GM13977 (cell line): ENCODE results near the gene XIRP1.

Experiments
- DNase-seq: peaks from one replicate; pipeline ENCODE4 v3.0.0; 2012; ENCODE audit warnings: low spot score
- CTCF ChIP-seq: IDR thresholded peaks from 2 replicates; pipeline ENCODE4 v1.5.1; 2012; ENCODE audit warnings: mild to moderate bottlenecking, control low read depth; ENCODE audit not compliant: insufficient read depth; ENCODE audit errors: extremely low read depth, missing control alignments
- in situ Hi-C: fragments of 300-500 bp; cut with MboI; formaldehyde crosslinking; loops from one replicate; pipeline ENCODE4 v1.12.0; 2022; ENCODE audit warnings: low sequenced_read_pairs, low pct_unique_long_range_greater_than_20kb, mixed read lengths, inconsistent platforms; ENCODE audit not compliant: unreplicated experiment

Gene XIRP1

GRCh38 chr3:39210078-39210477, 17.7 kb upstream of the XIRP1 start:
- no peak for DNase-seq
- TF ChIP-seq CTCF: no peak
- in situ Hi-C loops: loop anchor here (10.0 kb wide), 1 partner anchor 65 kb away; no protein-coding TSS in a partner anchor

- in situ Hi-C loops: no loop called here
- no peak for TF ChIP-seq CTCF
- DNase-seq: no peak
Measured at GRCh38 chr3:39209329-39209970, 17.1 kb upstream of the XIRP1 start.

GRCh38 chr3:39208463-39209055, 16.2 kb upstream of the XIRP1 start:
- in situ Hi-C loops: no loop called here
- peak; percentile 64 for TF ChIP-seq CTCF
- peak; percentile 34 for DNase-seq

GRCh38 chr3:39207361-39208186, 15.2 kb upstream of the XIRP1 start:
- in situ Hi-C loops: no loop called here
- DNase-seq: no peak
- no peak for TF ChIP-seq CTCF

GRCh38 chr3:39205919-39206516, 13.6 kb upstream of the XIRP1 start:
- DNase-seq: no peak
- in situ Hi-C loops: no loop called here
- no peak for TF ChIP-seq CTCF

GRCh38 chr3:39205131-39205530, 12.7 kb upstream of the XIRP1 start:
- TF ChIP-seq CTCF: no peak
- in situ Hi-C loops: no loop called here
- no peak for DNase-seq
